Left renal pelvis (tissue), 4 donors: Measurements from ENCODE around the gene CNPY1. TPM values are rescaled to one million over a fixed set of nuclear protein-coding genes. Genes with fewer than 3 reads are reported as not detected.
"Not testable (repeated sequence)": the region's sequence is repeated elsewhere in the genome, so short reads cannot be mapped to it uniquely, and the experiment has no call there.

Experiments
- DNase-seq, 4 donors: peaks; one replicate each; pipeline ENCODE4 v3.0.0-alpha.2; 2013; ENCODE audit warnings: low read depth in 4 of 4, low spot score in 3 of 4
- polyA plus RNA-seq, 4 donors: library from polyadenylated mRNA; unstranded; fragments of 120-200 nt; gene quantifications; one replicate each; pipeline ENCODE4 v1.2.1, GENCODE V29; 2013; ENCODE audit not compliant: insufficient read length in 4 of 4

CNPY1 gene
- polyA plus RNA-seq, 4 donors, result not detected

- DNase-seq, result no peak
Observed at GRCh38 chr7:155534691-155535090, 11.7 kb downstream of the CNPY1 start.

GRCh38 chr7:155533827-155534690 is 12.3 kb downstream of the CNPY1 start:
- DNase-seq, result no peak

- DNase-seq, result no peak
Observed at GRCh38 chr7:155533120-155533826, 13.1 kb downstream of the CNPY1 start.

GRCh38 chr7:155532792-155533119 is 13.6 kb downstream of the CNPY1 start:
- no peak for DNase-seq

GRCh38 chr7:155531681-155532080 is 14.7 kb downstream of the CNPY1 start:
- DNase-seq, result no peak

- no peak for DNase-seq
Observed at GRCh38 chr7:155530601-155531000, 15.8 kb downstream of the CNPY1 start.

GRCh38 chr7:155529845-155530244 is 16.5 kb downstream of the CNPY1 start:
- no peak for DNase-seq

- DNase-seq, result no peak
Observed at GRCh38 chr7:155529346-155529745, 17.0 kb downstream of the CNPY1 start.

GRCh38 chr7:155527664-155528063 is 18.7 kb downstream of the CNPY1 start:
- no peak for DNase-seq

- DNase-seq, result no peak
Observed at GRCh38 chr7:155526225-155526624, 20.1 kb downstream of the CNPY1 start.

GRCh38 chr7:155524018-155524556 is 22.3 kb downstream of the CNPY1 start:
- DNase-seq, result no peak

GRCh38 chr7:155523168-155523675 is 23.1 kb downstream of the CNPY1 start:
- DNase-seq, result no peak

GRCh38 chr7:155521743-155522398 is 24.5 kb downstream of the CNPY1 start:
- no peak for DNase-seq

GRCh38 chr7:155521007-155521742 is 25.2 kb downstream of the CNPY1 start:
- DNase-seq, result no peak

- DNase-seq, result no peak
Observed at GRCh38 chr7:155520114-155520513, 26.2 kb downstream of the CNPY1 start.

- not testable (repeated sequence) for DNase-seq
Observed at GRCh38 chr7:155519358-155519757, 27.0 kb downstream of the CNPY1 start.

- DNase-seq, result no peak
Observed at GRCh38 chr7:155518633-155519032, 27.7 kb downstream of the CNPY1 start.

GRCh38 chr7:155517969-155518368 is 28.4 kb downstream of the CNPY1 start:
- DNase-seq, result no peak

GRCh38 chr7:155517452-155517851 is 28.9 kb downstream of the CNPY1 start:
- no peak for DNase-seq

GRCh38 chr7:155516466-155516865 is 29.9 kb downstream of the CNPY1 start:
- DNase-seq, result no peak
